ENCODE measurements around the gene ADGRG1.

ADGRG1 gene

DNA sequence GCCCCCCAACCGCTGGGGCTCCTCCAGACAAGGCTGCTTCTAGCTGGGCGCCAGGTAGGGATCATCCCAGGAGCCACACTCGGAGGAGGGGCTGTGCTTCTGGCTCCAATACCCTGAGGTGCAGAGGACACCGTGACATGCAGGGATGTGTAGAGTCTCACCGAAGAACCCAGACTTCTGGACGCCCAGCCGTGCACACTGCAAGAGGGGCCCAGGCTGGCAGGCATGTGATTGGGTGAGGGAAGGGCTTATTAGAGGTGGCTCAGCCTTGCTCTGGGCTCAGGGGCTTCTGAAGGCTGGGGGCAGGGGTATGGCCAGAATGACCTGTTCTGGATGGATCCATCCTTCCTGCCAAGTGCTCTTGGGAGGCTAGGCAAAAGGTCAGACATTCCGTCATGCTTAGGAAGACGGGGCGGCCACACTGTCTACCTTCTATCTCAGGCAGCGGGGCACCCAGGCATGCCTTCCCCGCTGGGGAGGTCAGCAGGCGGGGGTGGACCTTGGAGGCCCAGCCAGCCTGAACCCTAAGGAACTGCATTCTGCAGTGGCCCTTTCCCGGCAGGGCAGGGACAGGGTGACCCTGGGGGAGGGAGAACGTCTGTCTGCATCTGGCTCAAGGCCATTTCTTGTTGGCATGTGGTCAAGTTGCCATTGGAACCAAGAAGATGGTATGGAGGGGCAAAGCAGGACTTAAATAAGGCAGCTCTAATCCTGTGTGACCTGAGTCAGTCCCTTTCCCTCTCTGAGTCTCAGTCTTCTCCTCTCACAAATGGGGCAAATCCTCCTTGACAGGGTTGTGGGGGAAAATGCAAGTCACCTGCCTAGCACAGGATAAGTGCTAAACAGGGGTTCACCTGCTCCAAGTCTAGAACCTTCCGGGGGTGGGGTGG is 5.8 kb upstream of the ADGRG1 start:
- H3K27ac ChIP-seq (ENCODE audit: low read length): no peak overlapping the region
- no peak for ATAC-seq (ENCODE audit: insufficient read depth, low read depth)
- H3K27me3 ChIP-seq (ENCODE audit: insufficient read depth, low read length, poor library complexity): no peaks in the 10 kb centered on the region
- H3K79me2 ChIP-seq (ENCODE audit: insufficient read depth, low read length): no peaks in the 10 kb centered on the region
- no peaks in the 10 kb centered on the region for H3K4me1 ChIP-seq (ENCODE audit: insufficient read depth, low read length)
- no peaks in the 10 kb centered on the region for H3K9me3 ChIP-seq (ENCODE audit: insufficient read depth, low read length, severe bottlenecking)
- DNase-seq: no peak
- no peak overlapping the region for H3K9ac ChIP-seq (ENCODE audit: low read depth, low read length)
- no peaks in the 10 kb centered on the region for H3K36me3 ChIP-seq (ENCODE audit: insufficient read depth, low read length)
- H3K4me2 ChIP-seq (ENCODE audit: insufficient read depth, low read length): no peak overlapping the region
- H3K4me3 ChIP-seq (ENCODE audit: low read depth in 1 of 2, low read length in 2 of 2): no peak overlapping the region
- no peak for TF ChIP-seq EZH2 (IDR thresholded peaks at IDR 0.05; ENCODE audit: borderline replicate concordance, low read depth, low read length, severe bottlenecking)
- TF ChIP-seq, protein P1, sequence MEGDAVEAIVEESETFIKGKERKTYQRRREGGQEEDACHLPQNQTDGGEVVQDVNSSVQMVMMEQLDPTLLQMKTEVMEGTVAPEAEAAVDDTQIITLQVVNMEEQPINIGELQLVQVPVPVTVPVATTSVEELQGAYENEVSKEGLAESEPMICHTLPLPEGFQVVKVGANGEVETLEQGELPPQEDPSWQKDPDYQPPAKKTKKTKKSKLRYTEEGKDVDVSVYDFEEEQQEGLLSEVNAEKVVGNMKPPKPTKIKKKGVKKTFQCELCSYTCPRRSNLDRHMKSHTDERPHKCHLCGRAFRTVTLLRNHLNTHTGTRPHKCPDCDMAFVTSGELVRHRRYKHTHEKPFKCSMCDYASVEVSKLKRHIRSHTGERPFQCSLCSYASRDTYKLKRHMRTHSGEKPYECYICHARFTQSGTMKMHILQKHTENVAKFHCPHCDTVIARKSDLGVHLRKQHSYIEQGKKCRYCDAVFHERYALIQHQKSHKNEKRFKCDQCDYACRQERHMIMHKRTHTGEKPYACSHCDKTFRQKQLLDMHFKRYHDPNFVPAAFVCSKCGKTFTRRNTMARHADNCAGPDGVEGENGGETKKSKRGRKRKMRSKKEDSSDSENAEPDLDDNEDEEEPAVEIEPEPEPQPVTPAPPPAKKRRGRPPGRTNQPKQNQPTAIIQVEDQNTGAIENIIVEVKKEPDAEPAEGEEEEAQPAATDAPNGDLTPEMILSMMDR (IDR thresholded peaks at IDR 0.05; ENCODE audit: borderline replicate concordance, extremely low read depth, low read length, poor library complexity, severe bottlenecking): no peak
- H2AFZ ChIP-seq (ENCODE audit: low read depth, low read length): no peak overlapping the region
- no peaks in the 10 kb centered on the region for H4K20me1 ChIP-seq (ENCODE audit: insufficient read depth, low read length)

DNA sequence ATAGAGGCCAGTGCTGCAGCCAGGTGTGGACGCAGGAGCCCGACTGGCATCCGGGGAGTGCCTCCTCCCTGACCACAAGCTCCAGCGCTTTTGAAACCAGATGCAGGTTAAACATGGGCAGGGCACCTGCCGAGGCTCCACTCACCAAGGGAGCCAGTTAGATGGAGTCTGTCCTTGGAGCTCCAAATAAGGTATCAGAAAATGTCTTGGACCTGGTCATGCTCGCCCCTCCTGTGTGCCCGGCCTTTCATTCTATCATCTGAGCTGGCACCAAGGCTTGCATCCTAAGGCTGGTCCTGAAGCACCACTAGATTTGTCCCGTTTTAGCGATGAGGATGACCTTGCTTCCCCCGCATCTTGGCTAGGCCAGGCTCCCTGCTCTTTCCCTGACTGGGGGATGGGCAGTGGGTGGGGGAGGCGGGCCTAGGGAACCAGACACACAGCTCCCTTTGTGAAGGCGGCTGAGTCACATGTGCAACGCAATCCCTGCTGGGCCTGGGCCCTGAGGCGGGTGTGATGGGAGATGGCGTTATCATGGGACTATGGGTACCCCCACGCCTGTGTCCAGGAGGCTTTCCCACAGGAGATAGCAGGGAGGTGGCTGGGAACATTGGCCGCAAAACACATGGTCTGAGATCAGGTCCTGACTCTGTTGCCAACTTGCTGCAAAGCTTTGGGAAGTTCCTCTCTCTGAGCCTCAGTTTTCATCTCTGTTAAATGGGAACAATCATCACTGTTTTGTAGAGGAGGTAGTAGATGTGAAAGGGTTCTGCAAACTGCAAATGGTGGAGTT is 5.0 kb upstream of the ADGRG1 start:
- H4K20me1 ChIP-seq (ENCODE audit: insufficient read depth, low read length): no peaks in the 10 kb centered on the region
- no peak for TF ChIP-seq EZH2 (IDR thresholded peaks at IDR 0.05; ENCODE audit: borderline replicate concordance, low read depth, low read length, severe bottlenecking)
- TF ChIP-seq, protein P1 (IDR thresholded peaks at IDR 0.05; ENCODE audit: borderline replicate concordance, extremely low read depth, low read length, poor library complexity, severe bottlenecking): no peak
- H3K4me3 ChIP-seq (ENCODE audit: low read depth in 1 of 2, low read length in 2 of 2): no peak overlapping the region
- no peak overlapping the region for H2AFZ ChIP-seq (ENCODE audit: low read depth, low read length)
- DNase-seq (no peak), ATAC-seq (ENCODE audit: insufficient read depth, low read depth) (no peak)
- no peaks in the 10 kb centered on the region for H3K9me3 ChIP-seq (ENCODE audit: insufficient read depth, low read length, severe bottlenecking)
- no peaks in the 10 kb centered on the region for H3K27me3 ChIP-seq (ENCODE audit: insufficient read depth, low read length, poor library complexity)
- H3K9ac ChIP-seq (ENCODE audit: low read depth, low read length): no peak overlapping the region
- no peaks in the 10 kb centered on the region for H3K79me2 ChIP-seq (ENCODE audit: insufficient read depth, low read length)
- no peak overlapping the region for H3K4me2 ChIP-seq (ENCODE audit: insufficient read depth, low read length)
- H3K27ac ChIP-seq (ENCODE audit: low read length): no peak overlapping the region
- no peaks in the 10 kb centered on the region for H3K4me1 ChIP-seq (ENCODE audit: insufficient read depth, low read length)
- H3K36me3 ChIP-seq (ENCODE audit: insufficient read depth, low read length): no peaks in the 10 kb centered on the region

DNA sequence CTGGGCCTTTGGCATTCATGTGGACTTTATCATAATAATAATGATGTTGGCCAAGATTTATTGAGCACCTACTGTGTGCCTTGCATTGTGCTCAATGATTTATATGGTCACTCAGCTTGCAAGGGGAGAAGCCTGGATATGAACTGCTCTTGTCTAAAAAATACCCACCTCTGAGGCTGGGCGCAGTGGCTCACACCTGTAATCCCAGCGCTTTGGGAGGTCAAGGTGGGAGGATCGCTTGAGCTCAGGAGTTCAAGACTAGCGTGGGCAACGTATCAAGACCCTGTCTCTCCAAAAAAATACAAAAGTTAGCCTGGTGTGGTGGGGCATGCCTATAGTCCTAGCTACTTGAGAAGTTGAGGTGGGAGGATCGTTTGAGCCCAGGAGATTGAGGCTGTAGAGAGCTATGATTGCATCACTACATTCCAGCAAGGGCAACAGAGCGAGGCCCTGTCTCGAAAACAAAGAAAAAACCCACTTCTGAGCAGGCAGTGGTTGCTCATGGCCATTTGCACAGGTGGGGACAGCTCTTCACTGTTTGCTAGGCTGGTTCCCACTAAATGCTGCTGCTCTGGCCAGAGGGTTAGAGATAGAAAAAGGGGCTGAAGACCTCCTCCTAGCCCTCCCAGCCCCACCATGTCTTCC is 4.3 kb upstream of the ADGRG1 start:
- Histone ChIP-seq H3K9ac (ENCODE audit: low read depth, low read length) (no peak overlapping the region), H3K4me1 (ENCODE audit: insufficient read depth, low read length) (no peaks in the 10 kb centered on the region), H4K20me1 (ENCODE audit: insufficient read depth, low read length) (no peaks in the 10 kb centered on the region), H3K36me3 (ENCODE audit: insufficient read depth, low read length) (no peaks in the 10 kb centered on the region), H2AFZ (ENCODE audit: low read depth, low read length) (no peak overlapping the region), H3K27ac (ENCODE audit: low read length) (no peak overlapping the region), H3K4me2 (ENCODE audit: insufficient read depth, low read length) (no peak overlapping the region), H3K79me2 (ENCODE audit: insufficient read depth, low read length) (no peaks in the 10 kb centered on the region), H3K9me3 (ENCODE audit: insufficient read depth, low read length, severe bottlenecking) (no peaks in the 10 kb centered on the region), H3K27me3 (ENCODE audit: insufficient read depth, low read length, poor library complexity) (no peaks in the 10 kb centered on the region), H3K4me3 (ENCODE audit: low read depth in 1 of 2, low read length in 2 of 2) (no peak overlapping the region)
- ATAC-seq (ENCODE audit: insufficient read depth, low read depth) (no peak), DNase-seq (no peak)
- TF ChIP-seq EZH2 (IDR thresholded peaks at IDR 0.05; ENCODE audit: borderline replicate concordance, low read depth, low read length, severe bottlenecking): no peak
- TF ChIP-seq, protein P1 (IDR thresholded peaks at IDR 0.05; ENCODE audit: borderline replicate concordance, extremely low read depth, low read length, poor library complexity, severe bottlenecking): no peak

Measured in DND-41 (cell line).